Peyer's patch (tissue), 4 donors: ENCODE measurements around the gene KLHL3. TPM values are rescaled to one million over a fixed set of nuclear protein-coding genes. Genes with fewer than 3 reads are reported as not detected.

ENCODE experiments used
- DNase-seq, 3 donors: peaks; one replicate each; pipeline ENCODE4 v3.0.0-alpha.2; 2017 to 2019
- H3K27ac ChIP-seq, 4 donors: fragments of 200-600 bp; sonication (generic); one replicate each; pipeline ENCODE4 v1.5.1; 2016 to 2019
- H3K27me3 ChIP-seq, 2 donors: fragments of 200-600 bp; sonication (generic); one replicate each; pipeline ENCODE4 v1.5.1; 2019
- H3K36me3 ChIP-seq, 3 donors: fragments of 200-600 bp; sonication (generic); one replicate each; pipeline ENCODE4 v1.5.1; 2016 to 2019
- H3K4me1 ChIP-seq, 4 donors: fragments of 200-600 bp; sonication (generic); one replicate each; pipeline ENCODE4 v1.5.1; 2016 to 2019
- H3K4me3 ChIP-seq, 4 donors: fragments of 200-600 bp; sonication (generic); 1 replicate in 3 of 4; 2 replicates in 1 of 4; pipeline ENCODE4 v1.5.1; 2016 to 2019; ENCODE audit warnings: mild to moderate bottlenecking in 1 of 4
- H3K9me3 ChIP-seq, 4 donors: fragments of 200-600 bp; sonication (generic); one replicate each; pipeline ENCODE4 v1.5.1; 2016 to 2019; ENCODE audit warnings: mild to moderate bottlenecking in 1 of 4
- POLR2A ChIP-seq, 2 donors: fragments of 450-650 bp; IDR thresholded peaks; one replicate each; pipeline ENCODE4 v1.5.1; 2017; ENCODE audit warnings: antibody characterized with exemption in 2 of 2, mild to moderate bottlenecking in 2 of 2, moderate library complexity in 2 of 2
- total RNA-seq, 4 donors: library from RNA; depleted of rRNA; stranded (reverse); fragments of >200 nt; gene quantifications; one replicate each; pipeline ENCODE4 v1.1.0, GENCODE V29; 2016
- TF ChIP-seq, protein P1 (sequence below), 6 experiments: fragments of 450-650 bp in 4 of 6; fragments of 200-600 bp in 2 of 6; sonication (generic) in 1 of 6; IDR thresholded peaks; one replicate each; pipeline ENCODE4 v1.5.1; 2017 to 2019; ENCODE audit warnings: antibody characterized with exemption in 6 of 6, mild to moderate bottlenecking in 3 of 6, moderate library complexity in 1 of 6

Gene KLHL3
- total RNA-seq, 4 donors from 2014 or later = 5.0 to 9.5 (median 6.3) TPM

DNA sequence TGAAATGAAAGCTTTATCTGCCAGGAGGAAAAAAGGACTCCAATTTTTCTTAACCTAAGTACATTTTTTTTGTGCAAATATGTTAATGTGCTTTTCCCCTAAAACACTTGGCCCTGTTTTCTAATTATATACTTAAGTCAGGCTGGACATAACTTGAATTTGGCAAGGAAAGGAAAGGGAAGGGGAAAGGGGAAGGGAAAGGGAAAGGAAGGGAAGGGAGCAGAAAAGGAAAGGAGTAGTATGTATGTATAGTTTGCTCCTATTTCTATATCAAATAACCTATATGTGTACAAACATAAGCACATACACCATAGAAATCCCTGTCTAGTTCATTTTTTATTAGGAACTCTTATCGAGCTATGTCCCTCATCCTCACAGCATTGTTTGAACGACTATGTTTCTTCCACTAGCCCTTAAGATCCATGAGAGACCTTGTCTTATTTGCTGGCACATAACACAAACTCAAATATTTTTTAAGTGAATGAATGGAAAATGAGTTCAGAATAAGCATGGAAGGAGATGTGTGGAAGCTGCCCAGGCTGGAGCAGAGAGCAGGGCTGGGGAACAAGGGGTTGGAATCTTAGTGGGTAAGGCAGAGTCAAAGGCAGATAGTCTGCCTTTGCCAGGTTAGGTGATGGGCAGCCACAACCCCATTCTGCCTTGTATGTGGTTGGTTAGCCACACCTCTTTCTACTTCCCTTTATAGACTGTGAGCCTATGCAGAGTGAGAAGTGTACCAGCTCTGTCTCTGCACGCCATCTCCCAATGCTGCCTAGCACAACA is 70.0 kb downstream of the KLHL3 start:
- TF ChIP-seq, protein P1, sequence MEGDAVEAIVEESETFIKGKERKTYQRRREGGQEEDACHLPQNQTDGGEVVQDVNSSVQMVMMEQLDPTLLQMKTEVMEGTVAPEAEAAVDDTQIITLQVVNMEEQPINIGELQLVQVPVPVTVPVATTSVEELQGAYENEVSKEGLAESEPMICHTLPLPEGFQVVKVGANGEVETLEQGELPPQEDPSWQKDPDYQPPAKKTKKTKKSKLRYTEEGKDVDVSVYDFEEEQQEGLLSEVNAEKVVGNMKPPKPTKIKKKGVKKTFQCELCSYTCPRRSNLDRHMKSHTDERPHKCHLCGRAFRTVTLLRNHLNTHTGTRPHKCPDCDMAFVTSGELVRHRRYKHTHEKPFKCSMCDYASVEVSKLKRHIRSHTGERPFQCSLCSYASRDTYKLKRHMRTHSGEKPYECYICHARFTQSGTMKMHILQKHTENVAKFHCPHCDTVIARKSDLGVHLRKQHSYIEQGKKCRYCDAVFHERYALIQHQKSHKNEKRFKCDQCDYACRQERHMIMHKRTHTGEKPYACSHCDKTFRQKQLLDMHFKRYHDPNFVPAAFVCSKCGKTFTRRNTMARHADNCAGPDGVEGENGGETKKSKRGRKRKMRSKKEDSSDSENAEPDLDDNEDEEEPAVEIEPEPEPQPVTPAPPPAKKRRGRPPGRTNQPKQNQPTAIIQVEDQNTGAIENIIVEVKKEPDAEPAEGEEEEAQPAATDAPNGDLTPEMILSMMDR (IDR thresholded peaks at IDR 0.05) = no peak
- TF ChIP-seq POLR2A (IDR thresholded peaks at IDR 0.05) = no peak
- Histone ChIP-seq H3K36me3 (no peaks in the 10 kb centered on the region), H3K4me1 (no peaks in the 10 kb centered on the region), H3K27ac (no peak overlapping the region), H3K27me3 (no peaks in the 10 kb centered on the region), H3K4me3 (no peak overlapping the region), H3K9me3 (no peaks in the 10 kb centered on the region)
- DNase-seq = no peak

DNA sequence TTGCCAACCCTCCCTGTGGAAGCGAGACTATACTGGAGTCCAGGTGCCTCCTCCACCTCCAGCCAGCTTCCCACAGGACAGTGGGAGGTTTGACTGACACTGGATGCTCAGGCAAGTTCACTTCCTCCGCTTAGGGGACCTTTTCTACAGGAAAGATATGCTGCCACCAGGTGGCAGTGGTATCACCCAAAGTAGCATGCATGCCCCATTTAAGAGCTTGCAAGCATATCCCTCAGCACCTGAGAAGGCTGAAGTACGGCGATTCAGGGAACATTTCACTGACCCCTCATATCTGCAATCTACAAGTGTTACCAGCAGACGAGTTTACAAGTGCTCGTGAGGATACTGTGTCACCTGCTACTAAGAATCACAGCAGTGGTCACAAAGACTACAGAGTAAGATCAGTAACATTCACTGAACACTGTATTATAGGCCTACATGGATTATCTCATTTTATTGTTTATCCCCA is 75.5 kb downstream of the KLHL3 start:
- H3K36me3 ChIP-seq = no peaks in the 10 kb centered on the region
- H3K4me1 ChIP-seq = no peaks in the 10 kb centered on the region
- H3K27me3 ChIP-seq = no peaks in the 10 kb centered on the region
- peak; percentile 57 to 89 (median 58) for DNase-seq
- no peaks in the 10 kb centered on the region for H3K9me3 ChIP-seq
- H3K27ac ChIP-seq = no peak overlapping the region
- no peak for TF ChIP-seq POLR2A (IDR thresholded peaks at IDR 0.05)
- TF ChIP-seq, protein P1 (IDR thresholded peaks at IDR 0.05) = peak in 5 of 6 experiments; percentile 12 to 74 (median 69)
- H3K4me3 ChIP-seq = no peak overlapping the region

GRCh38 chr5:137659209-137659608 is 76.7 kb downstream of the KLHL3 start:
- no peak overlapping the region for H3K4me3 ChIP-seq
- no peak for TF ChIP-seq POLR2A (IDR thresholded peaks at IDR 0.05)
- TF ChIP-seq, protein P1 (IDR thresholded peaks at IDR 0.05) = no peak
- no peaks in the 10 kb centered on the region for H3K9me3 ChIP-seq
- no peak overlapping the region for H3K27ac ChIP-seq
- DNase-seq = no peak
- no peaks in the 10 kb centered on the region for H3K4me1 ChIP-seq
- H3K27me3 ChIP-seq = no peaks in the 10 kb centered on the region
- H3K36me3 ChIP-seq = no peaks in the 10 kb centered on the region

- TF ChIP-seq POLR2A (IDR thresholded peaks at IDR 0.05) = no peak
- TF ChIP-seq, protein P1 (IDR thresholded peaks at IDR 0.05) = no peak
- Histone ChIP-seq H3K27me3 (no peaks in the 10 kb centered on the region), H3K4me3 (no peak overlapping the region), H3K9me3 (no peaks in the 10 kb centered on the region), H3K4me1 (no peaks in the 10 kb centered on the region), H3K27ac (no peak overlapping the region), H3K36me3 (no peaks in the 10 kb centered on the region)
- no peak for DNase-seq
Observed at GRCh38 chr5:137658324-137658723, 77.6 kb downstream of the KLHL3 start.

GRCh38 chr5:137657073-137657472 is 78.8 kb downstream of the KLHL3 start:
- DNase-seq = no peak
- H3K9me3 ChIP-seq = no peaks in the 10 kb centered on the region
- no peak overlapping the region for H3K27ac ChIP-seq
- H3K4me1 ChIP-seq = no peaks in the 10 kb centered on the region
- no peaks in the 10 kb centered on the region for H3K36me3 ChIP-seq
- H3K4me3 ChIP-seq = no peak overlapping the region
- TF ChIP-seq POLR2A (IDR thresholded peaks at IDR 0.05) = no peak
- TF ChIP-seq, protein P1 (IDR thresholded peaks at IDR 0.05) = no peak
- no peaks in the 10 kb centered on the region for H3K27me3 ChIP-seq
